KMS-11 (cell line): Measurements from ENCODE around the gene OCEL1.
"Not testable (repeated sequence)": the region's sequence is repeated elsewhere in the genome, so short reads cannot be mapped to it uniquely, and the experiment has no call there.

Source experiments
- H2AFZ ChIP-seq: fragments of 200-600 bp; sonication (generic); 2 replicates; pipeline ENCODE4 v1.6.1; 2016; ENCODE audit warnings: antibody characterized with exemption, mixed run types, low read depth
- H3K27ac ChIP-seq: fragments of 200-600 bp; sonication (generic); 2 replicates; pipeline ENCODE4 v1.6.1; 2016; ENCODE audit warnings: mild to moderate bottlenecking, mixed run types
- H3K27me3 ChIP-seq: fragments of 200-600 bp; sonication (generic); 2 replicates; pipeline ENCODE4 v1.6.1; 2017; ENCODE audit warnings: mild to moderate bottlenecking, low read depth, mixed run types, moderate library complexity; ENCODE audit not compliant: insufficient read depth
- H3K36me3 ChIP-seq: fragments of 200-600 bp; sonication (generic); 2 replicates; pipeline ENCODE4 v1.6.1; 2017; ENCODE audit warnings: mild to moderate bottlenecking, mixed run types; ENCODE audit not compliant: insufficient read depth
- H3K4me1 ChIP-seq: fragments of 200-600 bp; sonication (generic); 2 replicates; pipeline ENCODE4 v1.6.1; 2016; ENCODE audit warnings: mild to moderate bottlenecking, low read depth, mixed run types; ENCODE audit not compliant: poor library complexity, severe bottlenecking
- H3K4me2 ChIP-seq: fragments of 200-600 bp; sonication (generic); 2 replicates; pipeline ENCODE4 v1.7.0; 2016; ENCODE audit warnings: mild to moderate bottlenecking, mixed run types
- H3K4me3 ChIP-seq: fragments of 200-600 bp; sonication (generic); IDR thresholded peaks from 2 replicates; pipeline ENCODE4 v1.6.1; 2017; ENCODE audit warnings: low read depth, low read length, mixed read lengths; ENCODE audit not compliant: insufficient read depth
- H3K79me2 ChIP-seq: fragments of 200-600 bp; sonication (generic); 2 replicates; pipeline ENCODE4 v1.6.1; 2016; ENCODE audit warnings: low read depth, mixed run types; ENCODE audit not compliant: insufficient read depth
- H3K9ac ChIP-seq: fragments of 200-600 bp; sonication (generic); 2 replicates; pipeline ENCODE4 v1.6.1; 2016; ENCODE audit warnings: mild to moderate bottlenecking, mixed run types
- H4K20me1 ChIP-seq: fragments of 200-600 bp; sonication (generic); 2 replicates; pipeline ENCODE4 v1.6.1; 2016; ENCODE audit warnings: mild to moderate bottlenecking, mixed run types; ENCODE audit not compliant: insufficient read depth
- CTCF ChIP-seq: fragments of 200-600 bp; sonication (generic); conservative IDR thresholded peaks from 2 replicates; pipeline ENCODE4 v1.6.1; 2017; ENCODE audit warnings: low read depth, mild to moderate bottlenecking, antibody characterized with exemption, low read length, moderate library complexity, mixed read lengths

Gene OCEL1

GRCh38 chr19:17183858-17184321 lies 42.1 kb upstream of the OCEL1 start:
- Histone ChIP-seq H3K36me3 (no peaks in the 10 kb centered on the region), H3K9ac (no peak overlapping the region)

DNA sequence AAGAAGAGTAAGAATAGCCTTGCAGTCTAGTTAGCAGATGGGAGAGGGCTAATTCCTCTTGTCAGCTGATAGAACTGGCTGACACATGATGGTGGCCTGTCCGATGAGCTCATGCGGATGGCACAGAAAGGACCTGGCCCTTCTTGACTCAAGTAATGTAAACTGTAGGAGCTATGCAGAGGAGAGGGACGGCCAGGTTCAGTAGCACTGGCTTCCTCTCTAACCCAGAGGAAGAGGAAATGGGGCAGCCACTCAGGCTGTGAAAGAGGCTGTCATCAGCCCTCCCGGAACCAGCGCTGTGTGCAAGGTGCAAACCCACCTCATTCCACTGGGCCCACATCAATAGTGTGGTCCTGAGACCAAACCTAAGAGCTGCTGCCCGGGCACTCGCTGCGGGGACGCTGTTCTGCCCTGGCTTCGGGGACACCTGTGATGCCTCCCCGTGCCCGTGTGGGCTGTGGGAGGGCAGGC lies 41.6 kb upstream of the OCEL1 start:
- Histone ChIP-seq H3K36me3 (no peaks in the 10 kb centered on the region), H3K79me2 (no peaks in the 10 kb centered on the region), H3K4me2 (no peak overlapping the region), H4K20me1 (no peaks in the 10 kb centered on the region), H3K4me1 (peaks cover 8% of the 10 kb centered on the region), H3K27me3 (no peaks in the 10 kb centered on the region), H2AFZ (no peak overlapping the region), H3K27ac (no peak overlapping the region), H3K9ac (no peak overlapping the region), H3K4me3 (no peak overlapping the region)
- no peak for TF ChIP-seq CTCF

More at GRCh38 chr19:17183858-17184321, 42.1 kb upstream of the OCEL1 start:
- H4K20me1 ChIP-seq = no peaks in the 10 kb centered on the region
- H3K4me3 ChIP-seq = no peak overlapping the region
- H3K4me1 ChIP-seq = peaks cover 8% of the 10 kb centered on the region
- no peak overlapping the region for H3K27ac ChIP-seq
- H3K4me2 ChIP-seq = no peak overlapping the region
- TF ChIP-seq CTCF = no peak
- H3K79me2 ChIP-seq = no peaks in the 10 kb centered on the region
- no peaks in the 10 kb centered on the region for H3K27me3 ChIP-seq
- no peak overlapping the region for H2AFZ ChIP-seq

DNA sequence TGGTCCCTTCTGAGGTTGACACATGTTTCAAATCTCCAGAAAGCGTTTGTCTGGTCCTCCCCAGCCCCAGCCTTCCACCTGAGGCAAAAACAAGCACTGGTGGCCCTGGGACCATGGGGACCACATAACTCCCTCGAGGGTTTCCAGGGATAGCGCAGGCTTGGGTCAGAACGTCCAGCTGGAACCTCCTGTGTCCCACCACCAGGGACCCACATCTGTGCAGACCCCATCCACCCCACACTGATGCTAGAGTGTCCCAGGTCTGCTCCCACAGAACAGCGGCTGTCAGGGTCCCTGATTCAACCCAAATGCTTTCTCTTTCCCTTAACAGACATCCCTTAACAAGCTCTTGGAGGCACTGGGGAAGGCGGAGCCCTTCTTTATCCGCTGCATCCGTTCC lies 40.4 kb upstream of the OCEL1 start:
- Histone ChIP-seq H3K4me1 (peaks cover 8% of the 10 kb centered on the region), H3K36me3 (no peaks in the 10 kb centered on the region), H3K79me2 (no peaks in the 10 kb centered on the region), H3K4me3 (no peak overlapping the region), H3K4me2 (no peak overlapping the region), H3K9ac (no peak overlapping the region), H3K27ac (no peak overlapping the region), H4K20me1 (no peaks in the 10 kb centered on the region), H3K27me3 (no peaks in the 10 kb centered on the region), H2AFZ (no peak overlapping the region)
- TF ChIP-seq CTCF = no peak

- not testable (repeated sequence) for H3K27ac ChIP-seq, H3K9ac ChIP-seq, H3K4me3 ChIP-seq, H3K27me3 ChIP-seq, H3K79me2 ChIP-seq, H3K4me2 ChIP-seq, H3K36me3 ChIP-seq, H4K20me1 ChIP-seq, H3K4me1 ChIP-seq, H2AFZ ChIP-seq
These were observed 34.3 kb upstream of the OCEL1 start for GRCh38 chr19:17191736-17192135.

DNA sequence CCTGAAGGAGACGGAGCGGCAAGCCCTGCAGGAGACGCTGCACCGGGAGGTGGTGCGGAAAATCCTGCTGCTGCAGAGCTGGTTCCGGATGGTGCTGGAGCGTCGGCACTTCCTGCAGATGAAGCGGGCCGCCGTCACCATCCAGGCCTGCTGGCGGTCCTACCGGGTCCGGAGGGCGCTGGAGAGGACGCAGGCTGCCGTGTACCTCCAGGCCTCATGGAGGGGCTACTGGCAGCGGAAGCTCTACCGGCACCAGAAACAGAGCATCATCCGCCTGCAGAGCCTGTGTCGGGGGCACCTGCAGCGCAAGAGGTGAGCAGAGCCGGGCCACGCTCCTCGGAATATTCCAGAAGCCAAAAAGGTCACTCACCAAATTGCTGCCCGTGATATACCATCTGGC lies 33.3 kb upstream of the OCEL1 start:
- H3K27ac ChIP-seq = no peak overlapping the region
- no peaks in the 10 kb centered on the region for H3K36me3 ChIP-seq

More for the DNA sequence above, 33.3 kb upstream of the OCEL1 start:
- Histone ChIP-seq H2AFZ (no peak overlapping the region), H4K20me1 (no peaks in the 10 kb centered on the region), H3K4me3 (no peak overlapping the region), H3K27me3 (no peaks in the 10 kb centered on the region), H3K9ac (no peak overlapping the region), H3K4me2 (no peak overlapping the region), H3K4me1 (no peaks in the 10 kb centered on the region), H3K79me2 (no peaks in the 10 kb centered on the region)
- no peak for TF ChIP-seq CTCF
